IMR-90 (cell line): Measurements from ENCODE around the gene PTPRK. TPM values are rescaled to one million over a fixed set of nuclear protein-coding genes. Genes with fewer than 3 reads are reported as not detected.

Source experiments
- ATAC-seq: fragments of 200-7000 bp; cut with Tn5 transposase; 2 replicates; pipeline ENCODE4 v1.9.1; 2020; ENCODE audit warnings: low read depth, mild to moderate bottlenecking, moderate library complexity
- BruUV-seq: library from RNA; stranded (reverse); fragments of 400-500 nt; replicated peaks from 2 replicates; lab custom pipeline; 2021; lab: Mats Ljungman, UMichigan
- CTCF ChIA-PET: fragments of 300-600 bp; formaldehyde crosslinking; extraction: SDS; loops from one replicate; lab custom pipeline; 2021; ENCODE audit warnings: antibody characterized with exemption; lab: Yijun Ruan, JAX
- POLR2A ChIA-PET: fragments of 300-600 bp; sonication (Branson Sonifier 250); formaldehyde crosslinking; loops from one replicate; lab custom pipeline; 2022; ENCODE audit warnings: antibody characterized with exemption; ENCODE audit not compliant: unreplicated experiment; lab: Charles Lee
- DNase-seq: peaks from one replicate; pipeline ENCODE4 v3.0.0; 2013
- H2AFZ ChIP-seq: replicated peaks from 2 replicates; pipeline ENCODE3; 2013; ENCODE audit warnings: low read length, mild to moderate bottlenecking; ENCODE audit not compliant: poor library complexity
- H2AK5ac ChIP-seq: 2 replicates; pipeline ENCODE4 v1.6.1; 2013; ENCODE audit warnings: low read depth, low read length, inconsistent platforms
- H2AK9ac ChIP-seq: replicated peaks from 2 replicates; pipeline ENCODE3; 2013; ENCODE audit warnings: mild to moderate bottlenecking, low read depth, low read length, moderate library complexity; ENCODE audit not compliant: poor library complexity
- H2BK120ac ChIP-seq: 2 replicates; pipeline ENCODE4 v1.6.1; 2013; ENCODE audit warnings: low read depth, low read length, inconsistent platforms
- H2BK15ac ChIP-seq: 3 replicates; pipeline ENCODE4 v1.6.1; 2013; ENCODE audit warnings: low read depth, low read length, inconsistent platforms
- H2BK20ac ChIP-seq: 2 replicates; pipeline ENCODE4 v1.6.1; 2013; ENCODE audit warnings: low read depth, mild to moderate bottlenecking, inconsistent platforms, low read length, moderate library complexity
- H2BK5ac ChIP-seq: 2 replicates; pipeline ENCODE4 v1.6.1; 2013; ENCODE audit warnings: mild to moderate bottlenecking, low read depth, low read length, inconsistent platforms; ENCODE audit not compliant: poor library complexity, severe bottlenecking
- H3K14ac ChIP-seq: replicated peaks from 2 replicates; pipeline ENCODE4 v1.6.1; 2013; ENCODE audit warnings: low read depth, low read length, inconsistent platforms
- H3K18ac ChIP-seq: 2 replicates; pipeline ENCODE4 v1.6.1; 2013; ENCODE audit warnings: low read depth, low read length, control low read depth
- H3K23ac ChIP-seq: 2 replicates; pipeline ENCODE4 v1.6.1; 2013; ENCODE audit warnings: low read depth, low read length, inconsistent platforms
- H3K27ac ChIP-seq: 2 replicates; pipeline ENCODE4 v1.5.1; 2013; ENCODE audit warnings: mild to moderate bottlenecking, control low read depth, low read length; ENCODE audit not compliant: insufficient read depth
- H3K27me3 ChIP-seq: 2 replicates; pipeline ENCODE4 v1.6.1; 2013; ENCODE audit warnings: low read length; ENCODE audit not compliant: control insufficient read depth, insufficient read depth
- H3K36me3 ChIP-seq: 2 replicates; pipeline ENCODE4 v1.6.1; 2013; ENCODE audit warnings: low read length, mixed read lengths; ENCODE audit not compliant: control insufficient read depth, insufficient read depth
- H3K4ac ChIP-seq: 2 replicates; pipeline ENCODE4 v1.6.1; 2013; ENCODE audit warnings: low read depth, low read length, inconsistent platforms
- H3K4me1 ChIP-seq: 2 replicates; pipeline ENCODE4 v1.6.1; 2013; ENCODE audit warnings: low read length, mixed read lengths; ENCODE audit not compliant: control insufficient read depth, insufficient read depth
- H3K4me2 ChIP-seq: 2 replicates; pipeline ENCODE4 v1.6.1; 2013; ENCODE audit warnings: low read depth, mild to moderate bottlenecking, control low read depth, low read length, moderate library complexity
- H3K4me3 ChIP-seq: 2 replicates; pipeline ENCODE4 v1.5.1; 2013; ENCODE audit warnings: low read depth, mild to moderate bottlenecking, control low read depth, low read length, moderate library complexity; ENCODE audit not compliant: insufficient read depth
- H3K56ac ChIP-seq: 2 replicates; pipeline ENCODE4 v1.6.1; 2013; ENCODE audit warnings: low read length, inconsistent platforms; ENCODE audit not compliant: insufficient read depth; ENCODE audit errors: extremely low read depth
- H3K79me1 ChIP-seq, 2 experiments: 2 replicates each; pipeline ENCODE4 v1.6.1; 2013; ENCODE audit warnings: low read length in 2 of 2, inconsistent platforms in 1 of 2, low read depth in 1 of 2
- H3K9ac ChIP-seq: 2 replicates; pipeline ENCODE4 v1.6.1; 2013; ENCODE audit warnings: low read depth, low read length, control low read depth
- H3K9me1 ChIP-seq: 2 replicates; pipeline ENCODE4 v1.6.1; 2013; ENCODE audit warnings: low read length, inconsistent platforms; ENCODE audit not compliant: insufficient read depth
- H3K9me3 ChIP-seq: 2 replicates; pipeline ENCODE4 v1.6.1; 2013; ENCODE audit warnings: low read length; ENCODE audit not compliant: control insufficient read depth, insufficient read depth
- H4K20me1 ChIP-seq: 2 replicates; pipeline ENCODE4 v1.6.1; 2013; ENCODE audit warnings: low read length, inconsistent platforms; ENCODE audit not compliant: insufficient read depth
- H4K5ac ChIP-seq: 2 replicates; pipeline ENCODE4 v1.6.1; 2013; ENCODE audit warnings: mild to moderate bottlenecking, low read depth, low read length, control low read depth
- H4K8ac ChIP-seq, 2 experiments: 2 replicates each; pipeline ENCODE4 v1.6.1; 2013; ENCODE audit warnings: low read depth in 2 of 2, low read length in 2 of 2, control low read depth in 1 of 2, inconsistent platforms in 1 of 2
- H4K91ac ChIP-seq: 2 replicates; pipeline ENCODE4 v1.6.1; 2013; ENCODE audit warnings: low read depth, low read length, inconsistent platforms; ENCODE audit not compliant: insufficient read depth
- BHLHE40 ChIP-seq: fragments of 150-350 bp; IDR thresholded peaks from 2 replicates; pipeline ENCODE4 v1.6.1; 2016; ENCODE audit warnings: mild to moderate bottlenecking, low read depth, low read length
- CEBPB ChIP-seq: IDR thresholded peaks from 2 replicates; pipeline ENCODE4 v1.6.1; 2012; ENCODE audit warnings: low read depth, low read length, improper control_type of control experiment
- CHD1 ChIP-seq: IDR thresholded peaks from 2 replicates; pipeline ENCODE4 v1.6.1; 2012; ENCODE audit warnings: low read depth, low read length, improper control_type of control experiment
- CTCF ChIP-seq: conservative IDR thresholded peaks from 2 replicates; pipeline ENCODE4 v1.5.1; 2012; ENCODE audit warnings: mild to moderate bottlenecking, low read depth, low read length, improper control_type of control experiment
- ELK1 ChIP-seq: fragments of 150-350 bp; IDR thresholded peaks from 2 replicates; pipeline ENCODE4 v1.6.1; 2016; ENCODE audit warnings: low read depth, mild to moderate bottlenecking, low read length, moderate library complexity, borderline replicate concordance
- FOS ChIP-seq: fragments of 150-350 bp; IDR thresholded peaks from 2 replicates; pipeline ENCODE4 v1.6.1; 2016; ENCODE audit warnings: low read depth, low read length
- MAFK ChIP-seq: IDR thresholded peaks from 2 replicates; pipeline ENCODE4 v1.6.1; 2012; ENCODE audit warnings: low read depth, low read length, improper control_type of control experiment
- MAZ ChIP-seq: IDR thresholded peaks from 2 replicates; pipeline ENCODE4 v1.6.1; 2012; ENCODE audit warnings: low read depth, mild to moderate bottlenecking, low read length, improper control_type of control experiment, moderate library complexity, borderline replicate concordance
- MXI1 ChIP-seq: IDR thresholded peaks from 2 replicates; pipeline ENCODE4 v1.6.1; 2012; ENCODE audit warnings: low read depth, mild to moderate bottlenecking, low read length, moderate library complexity, borderline replicate concordance
- NFE2L2 ChIP-seq: fragments of 150-350 bp; IDR thresholded peaks from 2 replicates; pipeline ENCODE4 v1.6.1; 2016; ENCODE audit warnings: low read depth, mild to moderate bottlenecking, low read length
- POLR2A ChIP-seq: IDR thresholded peaks from 2 replicates; pipeline ENCODE4 v1.6.1; 2012; ENCODE audit warnings: mild to moderate bottlenecking, low read depth, low read length
- RAD21 ChIP-seq: IDR thresholded peaks from 2 replicates; pipeline ENCODE4 v1.6.1; 2012; ENCODE audit warnings: low read length, improper control_type of control experiment
- RCOR1 ChIP-seq: IDR thresholded peaks from 2 replicates; pipeline ENCODE4 v1.6.1; 2012; ENCODE audit warnings: mild to moderate bottlenecking, low read length, improper control_type of control experiment; ENCODE audit not compliant: insufficient replicate concordance
- RFX5 ChIP-seq: IDR thresholded peaks from 2 replicates; pipeline ENCODE4 v1.8.0; 2012; ENCODE audit warnings: low read depth, mild to moderate bottlenecking, low read length, moderate library complexity
- SMC3 ChIP-seq: fragments of 150-350 bp; IDR thresholded peaks from 2 replicates; pipeline ENCODE4 v1.6.1; 2016; ENCODE audit warnings: low read depth, mild to moderate bottlenecking, antibody characterized with exemption, low read length, moderate library complexity
- USF2 ChIP-seq: fragments of 150-350 bp; IDR thresholded peaks from 2 replicates; pipeline ENCODE4 v1.6.1; 2017; ENCODE audit warnings: mild to moderate bottlenecking, antibody characterized with exemption, low read length, low read depth
- WGBS, 2 experiments: methylation state at CpG; one replicate each; pipeline versions ENCODE4 v1.1.5 to v1.1.7; 2013; ENCODE audit warnings: missing lambda C conversion rate in 2 of 2; ENCODE audit not compliant: insufficient read length in 1 of 2; ENCODE audit errors: extremely low coverage in 2 of 2; 5-methylcytosine and 5-hydroxymethylcytosine counted together
- dilution Hi-C: fragments of 300-500 bp; cut with HindIII; formaldehyde crosslinking; loops from one replicate; pipeline ENCODE4 v1.14.3; 2018; ENCODE audit warnings: low sequenced_read_pairs; ENCODE audit not compliant: unreplicated experiment
- in situ Hi-C: fragments of 300-500 bp; cut with MboI; formaldehyde crosslinking; loops from 3 replicates; pipeline ENCODE4 v1.14.3; 2019; ENCODE audit warnings: low sequenced_read_pairs, inconsistent platforms, mixed read lengths
- intact Hi-C: fragments of 100-400 bp; cut with micrococcal nuclease; formaldehyde crosslinking; loops from 2 replicates; pipeline ENCODE4 v1.10.0; 2022
- polyA plus RNA-seq, 3 experiments: library from polyadenylated mRNA; depleted of rRNA; stranded (reverse); fragments of >200 nt; gene quantifications; 2 replicates each; pipeline ENCODE4 v1.2.3, GENCODE V29; 2012; ENCODE audit warnings: low replicate concordance in 1 of 3
- total RNA-seq: library from RNA; depleted of rRNA; stranded (reverse); fragments of >200 nt; gene quantifications from 2 replicates; pipeline ENCODE4 v1.2.3, GENCODE V29; 2012

The PTPRK gene
- total and polyA plus RNA-seq, 2 of the 4 experiments (the other 2 are of a cell fraction), result 18.0 to 80.8 TPM

GRCh38 chr6:128455959-128456358, 64.4 kb downstream of the PTPRK start:
- no peaks in the 10 kb centered on the region for H3K36me3 ChIP-seq
- CTCF ChIA-PET, result no interaction called here
- no peak overlapping the region for H3K27ac ChIP-seq
- no TSS peak for BruUV-seq
- no peak overlapping the region for H3K56ac ChIP-seq
- in situ Hi-C loops, result no loop called here
- no peak overlapping the region for H2AFZ ChIP-seq
- no peaks in the 10 kb centered on the region for H3K9me3 ChIP-seq
- no peak overlapping the region for H2BK20ac ChIP-seq
- no peak overlapping the region for H2BK120ac ChIP-seq
- dilution Hi-C loops, result no loop called here
- no peaks in the 10 kb centered on the region; the same call in 1 of the 2 replicates for H3K4me1 ChIP-seq
- peak; percentile 7 for DNase-seq
- H3K4ac ChIP-seq, result no peak overlapping the region
- H3K14ac ChIP-seq, result no peak overlapping the region
- no peak overlapping the region for H2AK5ac ChIP-seq
- ATAC-seq, result no peak
- no peak overlapping the region for H2AK9ac ChIP-seq
- H2BK15ac ChIP-seq, result no peak overlapping the region
- H3K79me1 ChIP-seq, result peaks cover 36 to 67% of the 10 kb centered on the region in 2 experiments; a peak in 3 of 4 replicates
- H3K18ac ChIP-seq, result no peak overlapping the region
- no CpG with 5 or more reads among the region's 3 CpGs for WGBS, 2 experiments
- H3K9ac ChIP-seq, result no peak overlapping the region
- peaks cover 19% of the 10 kb centered on the region; the same call in 1 of the 2 replicates for H4K20me1 ChIP-seq
- POLR2A ChIA-PET, result no interaction called here
- no peak overlapping the region for H3K4me3 ChIP-seq
- TF ChIP-seq RAD21 (no peak), NFE2L2 (no peak), BHLHE40 (no peak), USF2 (no peak), MAFK (no peak), MXI1 (no peak), RCOR1 (no peak), POLR2A (no peak), RFX5 (no peak), MAZ (no peak), SMC3 (no peak), CHD1 (no peak), CTCF (no peak), ELK1 (no peak), FOS (no peak), CEBPB (no peak)
- H4K5ac ChIP-seq, result no peak overlapping the region
- no peak overlapping the region for H4K8ac ChIP-seq
- H3K4me2 ChIP-seq, result no peak overlapping the region
- H2BK5ac ChIP-seq, result no peak overlapping the region
- no peaks in the 10 kb centered on the region for H3K27me3 ChIP-seq
- intact Hi-C loops, result no loop called here
- no peak overlapping the region for H3K23ac ChIP-seq
- no peak overlapping the region for H4K91ac ChIP-seq
- H3K9me1 ChIP-seq, result 0 out of 2 replicates have a peak, but pooled peaks cover 2% of the 10 kb centered on the region
